NT2/D1 (cell line): ENCODE data around the gene MPRIP.

Experiments used
- SUZ12 ChIP-seq: IDR thresholded peaks from 2 replicates; pipeline ENCODE4 v1.6.1; 2011; ENCODE audit not compliant: insufficient read length, insufficient read depth; ENCODE audit errors: extremely low read depth
- YY1 ChIP-seq: IDR thresholded peaks from 2 replicates; pipeline ENCODE4 v1.6.1; 2011; ENCODE audit not compliant: insufficient read length, insufficient read depth
- ZNF274 ChIP-seq: IDR thresholded peaks from 2 replicates; pipeline ENCODE4 v1.6.1; 2011; ENCODE audit warnings: mild to moderate bottlenecking, low read depth, low read length

GRCh38 chr17:17200311-17200710 is 158.1 kb downstream of the MPRIP start:
- no peak for TF ChIP-seq ZNF274
- TF ChIP-seq YY1 = no peak
- no peak for TF ChIP-seq SUZ12
